NAMALWA (cell line): ENCODE measurements around the gene SIAH3.

Source experiments
- DNase-seq: peaks from one replicate; pipeline ENCODE4 v3.0.0-alpha.2; 2015; ENCODE audit warnings: low spot score

SIAH3 gene

GRCh38 chr13:45820106-45820838 is 31.3 kb downstream of the SIAH3 start:
- DNase-seq, result no peak

GRCh38 chr13:45817833-45818232 is 33.7 kb downstream of the SIAH3 start:
- DNase-seq, result no peak

GRCh38 chr13:45816427-45816826 is 35.1 kb downstream of the SIAH3 start:
- no peak for DNase-seq

- DNase-seq, result no peak
These were observed 38.7 kb downstream of the SIAH3 start for GRCh38 chr13:45812695-45813372.

- no peak for DNase-seq
These were observed 39.5 kb downstream of the SIAH3 start for GRCh38 chr13:45811891-45812694.

GRCh38 chr13:45809801-45810394 is 41.7 kb downstream of the SIAH3 start:
- no peak for DNase-seq

- DNase-seq, result no peak
These were observed 42.6 kb downstream of the SIAH3 start for GRCh38 chr13:45808925-45809324.

- peak; percentile 50 for DNase-seq
These were observed 43.9 kb downstream of the SIAH3 start for GRCh38 chr13:45807520-45808099.

- no peak for DNase-seq
These were observed 51.1 kb downstream of the SIAH3 start for GRCh38 chr13:45800485-45800884.

- DNase-seq, result no peak
These were observed 52.1 kb downstream of the SIAH3 start for GRCh38 chr13:45799451-45799850.

GRCh38 chr13:45798851-45799250 is 52.7 kb downstream of the SIAH3 start:
- DNase-seq, result no peak

GRCh38 chr13:45796426-45797235 is 54.9 kb downstream of the SIAH3 start:
- DNase-seq, result no peak

GRCh38 chr13:45792827-45793303 is 58.7 kb downstream of the SIAH3 start:
- DNase-seq, result no peak

- no peak for DNase-seq
These were observed 63.5 kb downstream of the SIAH3 start for GRCh38 chr13:45788011-45788410.

- DNase-seq, result no peak
These were observed 64.2 kb downstream of the SIAH3 start for GRCh38 chr13:45787346-45787745.

GRCh38 chr13:45786293-45786920 is 65.1 kb downstream of the SIAH3 start:
- DNase-seq, result no peak

- no peak for DNase-seq
These were observed 66.5 kb downstream of the SIAH3 start for GRCh38 chr13:45784755-45785675.

- no peak for DNase-seq
These were observed 68.1 kb downstream of the SIAH3 start for GRCh38 chr13:45783346-45784043.
